ENCODE results near the gene JAKMIP1.

Gene JAKMIP1

DNA sequence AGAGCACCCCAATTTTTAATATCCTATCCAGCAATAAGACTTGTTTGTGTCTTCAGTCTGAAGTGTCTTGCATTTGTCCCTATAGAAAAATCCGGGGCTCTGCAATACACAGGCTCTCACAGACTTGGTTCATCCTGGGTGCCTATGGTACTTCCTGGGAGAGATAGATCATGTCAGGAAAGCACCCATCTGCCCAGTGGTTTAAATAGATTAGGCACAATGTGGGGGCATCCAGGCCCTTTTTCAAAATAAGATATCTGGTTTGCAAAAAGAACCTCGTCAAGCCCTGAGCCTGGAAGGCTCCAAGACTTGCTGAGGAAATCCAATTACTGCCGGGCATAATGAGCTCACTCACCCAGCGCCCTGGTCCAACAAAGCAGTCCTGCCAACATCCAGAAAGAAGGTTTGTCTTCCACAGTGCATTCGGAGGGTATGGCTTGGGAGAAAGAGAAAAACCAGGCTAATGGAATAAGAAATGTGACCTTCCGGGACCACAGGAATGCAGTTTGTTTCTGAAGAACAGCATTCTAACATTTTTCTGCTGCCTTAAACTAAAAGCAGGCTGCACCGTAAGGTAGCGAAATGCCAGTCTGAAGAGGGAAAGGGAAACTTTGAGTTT, 11.6 kb downstream of the JAKMIP1 start:
- no peak overlapping the region for H3K4me3 ChIP-seq (ENCODE audit: low read depth, low read length)
- no peak for DNase-seq (ENCODE audit: low read depth)

DNA sequence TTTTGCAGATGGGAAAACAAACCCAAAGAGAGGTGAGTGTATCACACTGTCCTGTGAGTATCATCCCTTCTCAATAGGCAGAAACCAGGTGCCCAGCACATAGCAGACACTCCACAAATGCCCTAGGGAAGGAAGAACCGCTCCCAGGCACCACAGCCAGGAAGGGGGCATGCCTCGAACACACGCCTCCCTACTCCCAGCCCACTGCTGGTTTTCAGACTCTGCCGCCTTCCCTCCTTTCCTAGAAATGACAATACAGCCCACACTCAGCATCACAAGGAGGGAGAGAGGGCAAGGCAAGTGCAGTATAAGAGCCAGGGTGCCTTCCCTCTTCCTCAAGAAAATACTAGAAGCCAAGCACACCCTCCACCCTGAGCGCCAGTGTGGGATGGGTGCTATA, 16.2 kb downstream of the JAKMIP1 start:
- no peak overlapping the region for H3K4me3 ChIP-seq (ENCODE audit: low read depth, low read length)
- no peak for DNase-seq (ENCODE audit: low read depth)

DNA sequence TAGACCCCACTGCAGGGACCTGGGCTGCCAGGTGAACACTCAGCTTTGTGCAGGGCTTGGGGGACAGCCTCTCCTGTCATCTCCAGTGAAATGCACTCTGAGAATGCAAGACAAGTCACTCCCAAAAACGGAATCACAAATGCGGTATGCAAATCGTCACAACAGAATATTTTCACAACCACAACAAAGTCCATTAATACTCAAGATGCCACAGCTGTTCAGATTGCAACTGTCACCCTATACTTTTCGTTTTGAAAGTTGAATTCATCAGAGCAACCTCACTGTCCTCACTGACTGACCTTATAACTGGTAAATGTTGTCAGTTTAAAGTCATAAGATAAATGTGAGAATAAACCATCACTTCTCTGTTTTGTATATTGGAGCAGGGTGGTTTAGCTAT, 16.6 kb downstream of the JAKMIP1 start:
- DNase-seq (ENCODE audit: low read depth), result no peak
- H3K4me3 ChIP-seq (ENCODE audit: low read depth, low read length), result no peak overlapping the region

DNA sequence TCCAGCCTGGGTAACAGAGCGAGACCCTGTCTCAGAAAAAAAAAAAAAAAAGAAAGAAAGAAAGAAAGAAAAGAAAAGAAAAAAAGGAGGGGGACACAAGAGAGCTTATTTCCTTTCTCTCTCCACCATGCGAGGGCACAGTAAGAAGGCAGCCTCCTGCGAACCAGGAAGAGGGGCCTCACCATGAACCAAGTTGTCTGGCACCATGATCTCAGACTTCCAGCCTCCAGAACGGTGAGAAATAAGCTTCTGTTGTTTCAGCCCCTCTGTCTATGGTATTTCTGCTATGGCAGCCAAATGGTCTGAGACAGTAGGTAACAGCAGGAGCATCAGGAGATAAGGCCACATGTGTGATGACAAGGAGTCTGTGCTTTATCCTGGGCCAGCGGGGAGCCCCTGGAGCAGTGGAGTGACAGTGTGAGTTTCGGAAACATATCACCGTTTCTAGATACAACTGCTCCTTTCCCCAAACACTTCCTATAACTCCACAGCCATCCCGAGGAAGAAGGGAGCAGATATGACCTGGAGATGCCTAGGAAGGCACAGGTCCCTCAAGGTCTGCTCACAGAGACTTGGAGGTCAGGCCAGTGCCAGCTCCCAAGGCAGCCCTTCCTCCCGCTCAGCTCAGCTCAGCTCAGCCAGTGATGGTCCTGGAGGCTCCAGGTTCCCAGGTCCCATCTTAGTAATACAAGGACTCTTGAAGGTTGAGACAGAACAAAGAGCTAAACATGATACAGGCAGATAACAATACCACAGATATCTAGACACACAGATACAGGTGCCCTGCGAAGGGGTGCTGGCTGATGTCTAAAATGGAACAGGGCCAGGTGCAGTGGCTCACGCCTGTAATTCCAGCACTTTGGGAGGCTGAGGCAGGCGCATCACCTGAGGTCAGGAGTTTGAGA, 17.7 kb downstream of the JAKMIP1 start:
- no peak for DNase-seq (ENCODE audit: low read depth)
- H3K4me3 ChIP-seq (ENCODE audit: low read depth, low read length), result no peak overlapping the region

DNA sequence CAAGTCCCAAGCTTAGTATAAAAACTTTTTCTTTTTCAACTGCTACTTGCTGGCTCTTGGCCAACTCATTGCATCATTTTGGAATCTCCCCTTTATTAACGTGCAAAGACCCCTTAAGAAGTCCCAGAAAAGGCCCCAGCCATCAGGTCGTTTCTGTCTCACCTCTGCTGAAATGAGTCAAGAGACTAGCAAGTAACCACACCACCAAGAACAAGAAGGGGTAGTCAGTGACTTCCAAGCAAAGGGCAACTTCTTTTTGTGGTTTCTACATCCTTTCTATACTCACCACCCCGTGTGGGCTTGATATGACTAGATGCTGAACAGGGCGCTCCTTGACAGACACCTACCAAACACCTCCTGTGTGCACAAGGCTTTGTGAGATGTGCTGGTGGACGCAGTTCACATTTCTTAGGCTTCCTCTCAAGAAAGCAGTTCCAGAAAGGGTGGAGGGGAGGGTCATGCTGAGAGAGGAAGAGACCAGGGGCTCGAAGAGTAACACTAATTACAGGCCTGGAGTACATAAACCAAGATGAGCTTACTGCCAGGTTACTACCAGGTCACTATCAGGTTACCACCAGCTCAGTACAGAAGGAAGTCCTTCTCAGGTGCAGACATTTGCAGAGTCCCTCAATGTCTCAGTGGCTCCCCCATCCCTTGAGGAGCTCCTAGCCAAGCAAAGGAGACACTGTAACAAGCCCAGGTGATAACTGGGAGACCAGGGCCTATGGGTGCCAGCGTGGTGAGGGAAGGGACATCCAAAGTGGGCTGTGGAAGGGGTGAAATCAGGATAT, 19.3 kb downstream of the JAKMIP1 start:
- no peak for DNase-seq (ENCODE audit: low read depth)
- no peak overlapping the region for H3K4me3 ChIP-seq (ENCODE audit: low read depth, low read length)

DNA sequence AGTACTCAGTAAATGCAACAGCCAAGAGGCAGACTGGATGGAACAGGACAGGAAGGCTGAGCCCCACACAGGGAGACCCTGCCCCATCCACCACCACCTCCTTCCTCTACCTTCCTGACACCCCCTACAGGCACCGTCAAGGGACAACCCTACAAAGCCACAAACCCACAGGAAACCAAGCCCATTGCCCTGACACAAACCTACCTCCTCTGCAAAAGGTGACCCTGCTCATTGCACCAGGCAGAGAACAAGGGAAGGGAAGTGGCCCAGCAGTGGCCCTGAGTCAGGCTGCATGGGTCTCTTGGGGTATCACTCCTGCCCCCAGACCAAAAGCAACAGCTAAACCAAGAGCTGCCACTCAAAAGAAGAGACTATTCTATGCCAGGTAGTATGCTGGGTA, 21.0 kb downstream of the JAKMIP1 start:
- DNase-seq (ENCODE audit: low read depth), result no peak
- H3K4me3 ChIP-seq (ENCODE audit: low read depth, low read length), result no peak overlapping the region

DNA sequence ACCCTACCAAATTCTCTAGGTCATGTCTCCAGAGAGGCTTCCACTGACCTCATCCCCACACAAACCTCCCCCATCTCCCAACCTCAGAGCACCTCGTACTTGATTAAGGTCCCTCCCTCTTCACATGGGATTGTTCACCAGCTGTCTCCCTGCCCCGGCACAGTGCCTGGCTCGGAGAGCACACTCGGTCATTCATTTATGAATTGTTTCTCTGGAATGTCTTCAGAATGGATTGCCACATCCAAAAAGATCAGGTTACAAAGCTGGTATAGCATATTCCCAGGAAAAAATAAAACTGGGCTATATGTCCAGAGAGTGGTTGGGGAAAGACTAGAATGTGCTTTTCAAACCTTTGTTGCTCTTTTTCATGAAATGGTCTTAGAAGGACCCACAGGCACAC, 21.6 kb downstream of the JAKMIP1 start:
- no peak overlapping the region for H3K4me3 ChIP-seq (ENCODE audit: low read depth, low read length)
- no peak for DNase-seq (ENCODE audit: low read depth)

DNA sequence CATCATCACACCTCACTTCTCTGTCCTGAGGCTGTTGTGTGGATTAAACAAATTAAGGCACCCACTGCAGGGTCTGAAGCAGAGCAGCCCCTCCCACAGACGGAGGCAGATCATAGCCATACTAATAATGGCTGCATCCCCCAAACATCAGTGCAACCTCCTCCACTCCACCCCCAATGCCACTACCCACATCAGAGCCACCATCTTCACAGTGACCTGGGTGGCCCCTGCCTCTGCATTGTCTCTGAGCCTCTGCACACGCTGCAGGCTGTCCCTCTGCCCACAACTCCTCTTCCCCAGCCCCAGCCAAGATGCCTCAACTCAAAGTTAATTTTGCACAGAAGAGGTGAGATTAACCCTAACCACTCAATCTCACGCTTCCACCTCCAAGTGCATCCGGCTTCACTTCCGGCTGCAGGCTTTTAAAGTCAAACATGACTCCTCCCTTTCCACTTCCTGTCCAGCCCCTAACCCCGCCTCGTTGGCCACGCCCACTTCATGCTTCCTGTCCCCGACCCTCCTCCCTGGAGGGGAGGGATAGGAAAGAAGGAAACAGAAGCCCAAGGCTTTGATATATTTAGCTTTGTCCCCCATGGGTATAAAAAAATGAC, 22.7 kb downstream of the JAKMIP1 start:
- no peak for DNase-seq (ENCODE audit: low read depth)

DNA sequence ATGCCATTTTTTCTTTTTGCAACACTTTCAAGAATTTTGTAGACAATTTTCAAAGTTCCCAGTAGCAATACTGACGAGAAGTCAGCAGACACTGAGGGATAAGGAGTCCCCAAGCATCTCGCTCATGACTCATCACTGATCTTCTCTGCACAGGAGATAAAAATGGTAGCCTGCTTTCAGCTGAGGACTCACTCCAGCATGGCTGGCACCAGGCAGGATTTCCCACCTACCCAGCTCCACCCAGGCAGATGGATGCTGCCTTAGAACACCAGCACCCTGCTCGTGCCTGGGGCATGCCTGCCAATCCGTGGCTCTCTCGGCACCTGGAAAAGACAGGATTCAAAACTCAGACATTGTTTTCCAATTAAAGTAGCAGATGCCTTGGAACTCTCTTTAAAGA, 24.9 kb downstream of the JAKMIP1 start:
- DNase-seq (ENCODE audit: low read depth), result no peak
- no peak overlapping the region for H3K4me3 ChIP-seq (ENCODE audit: low read depth, low read length)

More for the DNA sequence above, 22.7 kb downstream of the JAKMIP1 start:
- H3K4me3 ChIP-seq (ENCODE audit: low read depth, low read length), result no peak overlapping the region

DNA sequence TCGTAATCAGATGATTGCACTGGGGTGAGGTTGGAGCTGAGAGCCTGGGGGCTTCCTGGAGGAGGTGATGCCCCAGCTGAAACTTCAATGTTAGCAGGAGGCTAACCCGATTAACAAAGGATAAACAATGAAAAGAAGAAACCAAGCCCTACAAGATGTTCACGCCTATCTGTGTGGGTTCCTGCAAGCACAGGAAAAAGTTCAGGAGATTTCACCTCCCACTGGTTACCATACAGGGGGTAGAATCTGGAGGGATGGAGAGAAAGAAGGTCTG, 27.5 kb downstream of the JAKMIP1 start:
- no peak overlapping the region for H3K4me3 ChIP-seq (ENCODE audit: low read depth, low read length)
- DNase-seq (ENCODE audit: low read depth), result no peak

DNA sequence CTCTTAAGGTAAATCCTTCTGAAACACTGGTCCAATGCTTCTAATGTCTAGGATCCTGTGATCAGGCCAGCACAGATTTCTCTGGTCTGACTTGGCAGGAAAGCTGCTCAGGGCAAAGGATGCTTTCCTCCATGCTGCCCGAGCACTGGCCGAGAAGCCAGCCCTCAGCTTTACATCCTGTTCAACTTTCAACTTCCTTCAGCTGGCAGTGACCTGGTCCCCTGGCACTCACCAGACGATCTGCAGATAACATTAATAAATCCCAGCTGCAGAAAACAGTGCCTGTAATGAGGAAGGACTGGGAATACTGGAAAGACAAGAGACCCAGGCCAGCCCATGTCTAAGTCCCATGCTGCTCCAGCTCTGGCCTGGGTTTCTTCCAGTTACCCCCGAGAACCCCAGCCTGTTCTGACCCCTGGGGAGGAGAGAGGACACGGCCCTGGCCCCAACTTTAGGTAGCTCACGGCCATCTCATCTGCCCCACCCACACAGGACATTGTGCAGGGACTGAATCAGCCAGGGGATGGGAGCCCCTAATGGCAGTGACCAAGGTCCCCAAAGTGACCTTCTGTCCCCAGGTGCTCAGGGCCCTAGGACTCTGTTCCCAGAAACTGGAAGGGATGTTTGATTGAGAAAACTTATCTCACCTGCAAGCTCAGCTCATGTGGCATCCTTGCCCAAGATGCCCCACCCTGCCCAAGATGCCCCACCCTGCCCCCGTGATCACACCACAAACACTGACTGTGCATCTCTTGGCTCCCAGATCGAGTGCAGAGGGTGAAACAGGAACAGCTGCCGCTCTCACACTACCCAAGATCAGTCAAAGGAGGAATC, 28.0 kb downstream of the JAKMIP1 start:
- H3K4me3 ChIP-seq (ENCODE audit: low read depth, low read length), result no peak overlapping the region
- no peak for DNase-seq (ENCODE audit: low read depth)

DNA sequence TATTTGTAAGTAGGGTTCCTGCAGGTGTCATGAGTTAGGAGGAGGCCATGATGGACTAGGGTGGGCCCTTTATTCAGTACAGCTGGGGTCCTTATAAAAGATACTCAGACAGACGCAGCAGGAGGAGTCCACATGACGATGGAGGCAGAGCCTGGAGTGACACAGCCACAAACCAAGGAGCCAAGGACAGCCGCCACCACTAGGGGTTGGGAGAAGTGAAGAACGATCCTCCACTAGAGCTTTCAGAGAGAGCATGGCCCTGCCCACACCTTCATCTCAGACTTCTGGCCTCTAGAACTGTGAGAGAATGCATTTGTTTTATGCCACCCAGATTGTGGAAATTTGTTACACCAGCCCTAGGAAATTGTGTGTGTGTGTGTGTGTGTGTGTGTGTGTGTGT, 31.1 kb downstream of the JAKMIP1 start:
- no peak for DNase-seq (ENCODE audit: low read depth)

DNA sequence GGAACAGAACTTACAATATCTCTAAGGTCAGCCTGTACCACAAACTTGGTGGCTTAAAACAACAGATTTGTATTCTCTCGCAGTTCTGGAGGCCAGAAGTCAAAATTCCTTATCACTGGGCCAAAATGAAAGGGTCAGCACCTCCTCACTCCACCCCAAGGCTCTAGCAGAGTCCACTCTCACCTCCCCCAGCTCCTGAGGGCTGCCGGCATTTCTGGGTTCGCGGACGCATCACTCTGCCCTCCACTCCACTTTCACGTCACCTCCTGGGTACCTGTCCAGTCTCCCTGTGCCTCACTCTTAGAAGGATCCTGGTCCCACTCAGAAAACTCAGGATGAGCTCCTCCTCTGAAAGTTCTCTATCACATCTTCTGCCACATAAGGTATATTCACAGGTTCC, 34.6 kb downstream of the JAKMIP1 start:
- H3K4me3 ChIP-seq (ENCODE audit: low read depth, low read length), result no peak overlapping the region
- no peak for DNase-seq (ENCODE audit: low read depth)

More for the DNA sequence above, 31.1 kb downstream of the JAKMIP1 start:
- no peak overlapping the region for H3K4me3 ChIP-seq (ENCODE audit: low read depth, low read length)

DNA sequence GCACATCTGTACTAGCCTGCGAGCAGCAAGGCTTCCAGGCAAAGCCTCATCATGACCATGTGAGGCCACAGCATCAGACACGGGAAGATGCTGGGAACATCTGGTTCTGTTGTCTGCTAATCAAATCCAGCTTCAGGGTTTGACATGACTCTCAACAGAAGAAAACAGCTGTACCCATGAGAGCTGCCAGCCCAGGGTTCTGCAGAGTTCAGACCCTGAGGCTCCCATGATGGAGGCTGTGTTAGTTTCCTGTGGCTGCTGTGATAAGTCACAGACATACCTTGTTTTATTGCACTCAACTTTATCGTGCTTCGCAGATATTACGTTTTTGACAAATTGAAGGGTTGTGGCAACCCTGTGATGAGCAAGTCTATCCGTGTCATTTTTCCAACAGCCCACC, 37.5 kb downstream of the JAKMIP1 start:
- DNase-seq (ENCODE audit: low read depth), result no peak
- no peak overlapping the region for H3K4me3 ChIP-seq (ENCODE audit: low read depth, low read length)

DNA sequence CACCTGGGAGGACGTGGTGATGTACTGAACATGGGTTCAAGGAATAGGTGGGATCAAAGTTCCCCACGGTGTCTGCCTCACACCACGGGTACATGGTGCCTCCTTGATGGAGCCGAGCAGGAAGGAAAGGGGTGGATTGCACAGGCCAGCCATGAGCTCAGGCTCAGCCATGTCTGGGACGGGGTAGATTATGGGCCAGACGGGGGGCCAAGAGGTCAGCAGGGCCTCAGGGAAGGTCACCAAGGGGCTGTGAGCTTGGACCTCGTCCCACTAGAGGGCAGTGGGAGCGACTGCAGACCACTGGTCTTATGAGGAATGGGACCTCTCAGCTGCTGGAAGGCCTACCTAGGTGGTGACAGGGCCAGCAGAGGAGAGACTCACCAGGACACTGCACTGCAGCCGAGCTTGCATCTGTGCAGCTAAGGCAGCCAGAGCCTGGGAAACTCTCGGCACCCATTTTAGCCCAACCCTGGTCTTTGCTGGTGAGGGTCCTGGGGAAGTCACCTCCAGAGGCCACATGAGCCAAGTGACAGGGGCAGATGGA, 38.4 kb downstream of the JAKMIP1 start:
- H3K4me3 ChIP-seq (ENCODE audit: low read depth, low read length), result no peak overlapping the region
- DNase-seq (ENCODE audit: low read depth), result no peak

DNA sequence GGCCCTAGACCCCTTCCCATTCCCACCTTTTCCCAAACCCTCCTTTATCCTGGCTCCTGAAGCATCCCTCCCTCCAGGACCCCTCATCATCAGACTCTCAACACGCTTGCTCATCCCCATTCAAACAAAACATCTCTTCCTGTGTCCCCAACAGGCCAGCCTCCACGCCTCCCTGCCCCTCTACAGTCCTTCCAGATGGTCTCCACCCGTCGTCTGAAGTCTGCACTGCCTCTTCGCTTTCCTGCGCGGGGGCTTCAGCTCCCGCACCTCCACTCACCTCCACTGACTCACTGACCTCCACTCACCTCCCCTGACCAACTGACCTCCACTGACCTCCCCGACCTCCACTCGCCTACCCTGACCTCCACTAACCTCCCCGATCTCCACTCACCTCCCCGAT, 39.8 kb downstream of the JAKMIP1 start:
- no peak overlapping the region for H3K4me3 ChIP-seq (ENCODE audit: low read depth, low read length)
- no peak for DNase-seq (ENCODE audit: low read depth)

DNA sequence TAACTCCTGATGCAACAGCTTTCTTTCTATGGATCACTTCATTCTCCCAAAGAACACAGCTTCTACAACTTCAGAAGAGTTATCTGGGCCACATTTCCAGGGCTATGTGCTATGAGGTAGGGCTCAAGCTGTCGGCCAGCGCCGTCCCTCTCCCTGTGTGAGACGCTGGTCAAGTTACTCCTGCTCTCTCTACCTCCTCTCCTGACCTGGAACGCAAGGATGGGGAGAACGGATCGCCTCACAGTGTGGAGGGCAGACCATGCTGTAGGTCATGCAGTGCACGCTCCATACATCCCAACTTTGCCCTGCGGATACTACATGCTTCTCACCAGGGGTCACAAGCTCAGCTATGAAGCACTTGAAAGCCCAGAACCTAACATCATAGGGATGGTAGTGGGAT, 42.4 kb downstream of the JAKMIP1 start:
- H3K4me3 ChIP-seq (ENCODE audit: low read depth, low read length), result no peak overlapping the region
- DNase-seq (ENCODE audit: low read depth), result no peak

DNA sequence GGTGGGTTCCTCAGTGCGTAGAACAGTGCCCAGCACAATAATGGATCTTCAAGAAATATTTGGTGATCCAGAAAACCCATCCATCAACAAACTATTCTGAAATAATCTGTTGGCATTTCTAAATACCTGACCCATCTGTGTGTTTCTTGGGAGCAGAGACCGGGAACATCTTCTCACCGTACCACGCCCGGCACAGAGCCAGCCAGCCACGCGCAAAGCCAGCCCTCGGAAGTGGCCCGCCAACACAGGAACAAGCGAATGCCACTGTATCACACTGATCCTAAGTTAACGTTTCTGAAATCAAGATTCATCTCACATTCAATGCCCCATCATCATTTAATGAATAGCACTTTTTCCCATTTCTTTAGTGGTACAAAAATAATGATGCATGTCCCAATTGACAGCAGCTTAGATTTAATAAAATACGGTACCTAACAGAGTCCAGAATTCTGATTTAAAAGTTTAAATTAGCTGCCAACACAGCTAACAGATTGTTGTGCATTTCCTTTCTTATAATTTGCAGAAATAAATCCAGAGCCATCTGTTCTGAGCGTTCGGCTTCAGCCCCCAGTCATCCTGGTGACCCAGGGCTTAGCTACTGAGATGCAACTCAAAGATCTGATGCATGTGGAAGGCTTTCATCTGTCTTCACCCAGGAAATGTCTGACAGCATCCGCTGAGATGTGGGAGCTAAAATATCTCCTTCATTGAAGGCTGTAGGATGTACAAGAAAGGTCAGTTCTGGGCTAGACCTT, 44.2 kb downstream of the JAKMIP1 start:
- no peak for DNase-seq (ENCODE audit: low read depth)
- no peak overlapping the region for H3K4me3 ChIP-seq (ENCODE audit: low read depth, low read length)

Measured in skeletal muscle cell (primary cell).